Calu3 (cell line): ENCODE results near the gene ZNF44. TPM values are rescaled to one million over a fixed set of nuclear protein-coding genes. Genes with fewer than 3 reads are reported as not detected.

Experiments
- Bru-seq: library from RNA; stranded (reverse); fragments of 400-500 nt; gene quantifications from one replicate; lab custom pipeline; 2021; lab: Mats Ljungman, UMichigan
- BruChase-seq, 2 experiments: library from RNA; stranded (reverse); fragments of 400-500 nt; gene quantifications; one replicate each; lab custom pipeline; 2021; lab: Mats Ljungman, UMichigan
- BruUV-seq: library from RNA; stranded (reverse); fragments of 400-500 nt; replicated peaks from 2 replicates; lab custom pipeline; 2021; lab: Mats Ljungman, UMichigan
- CTCF ChIA-PET: fragments of 300-600 bp; sonication (Branson Sonifier 250); formaldehyde crosslinking; loops from one replicate; lab custom pipeline; 2022; ENCODE audit warnings: antibody characterized with exemption; lab: Charles Lee
- DNase-seq: peaks from one replicate; pipeline ENCODE4 v3.0.0; 2022
- H3K27ac Mint-ChIP-seq: one replicate; pipeline ENCODE4 v1.8.0; 2022; ENCODE audit warnings: mixed read lengths; ENCODE audit not compliant: unreplicated experiment
- H3K27me3 Mint-ChIP-seq: one replicate; pipeline ENCODE4 v1.8.0; 2022; ENCODE audit warnings: mixed read lengths; ENCODE audit not compliant: unreplicated experiment
- H3K36me3 Mint-ChIP-seq: one replicate; pipeline ENCODE4 v1.8.0; 2022; ENCODE audit warnings: mild to moderate bottlenecking, moderate library complexity, mixed read lengths; ENCODE audit not compliant: insufficient read depth, unreplicated experiment
- H3K4me1 Mint-ChIP-seq: one replicate; pipeline ENCODE4 v1.8.0; 2022; ENCODE audit warnings: mild to moderate bottlenecking, low read depth, mixed read lengths; ENCODE audit not compliant: unreplicated experiment
- H3K4me3 Mint-ChIP-seq: one replicate; pipeline ENCODE4 v1.8.0; 2022; ENCODE audit warnings: mild to moderate bottlenecking, low read depth, moderate library complexity, mixed read lengths; ENCODE audit not compliant: unreplicated experiment
- H3K9me3 Mint-ChIP-seq: one replicate; pipeline ENCODE4 v1.8.0; 2022; ENCODE audit warnings: low read depth, mixed read lengths; ENCODE audit not compliant: unreplicated experiment
- intact Hi-C: fragments of 100-400 bp; cut with micrococcal nuclease; formaldehyde crosslinking; loops from one replicate; pipeline ENCODE4 v1.10.0; 2022; ENCODE audit not compliant: unreplicated experiment
- long read RNA-seq: library from polyadenylated mRNA; stranded (forward); transcript quantifications from one replicate; pipeline ENCODE4 v2.0.0, GENCODE V29; 2022
- total RNA-seq: library from RNA; stranded (reverse); gene quantifications from 2 replicates; pipeline ENCODE4 v1.2.3, GENCODE V29; 2022
- TF ChIP-seq, protein P1 (sequence below): fragments of 200-600 bp; IDR thresholded peaks from one replicate; pipeline ENCODE4 v1.8.0; 2022; ENCODE audit warnings: antibody characterized with exemption; ENCODE audit not compliant: unreplicated experiment

ZNF44 gene
- 5.7 and 6.8 TPM in 2 replicates for total RNA-seq
- Bru-seq, nascent RNA, result percentile 70 among the genes with signal in this experiment
- BruChase-seq, experiment 1, labeled RNA remaining after a 6-hour chase, result percentile 75 among the genes with signal in this experiment
- BruChase-seq, experiment 2, labeled RNA remaining after a 2-hour chase, result percentile 82 among the genes with signal in this experiment
- long read RNA-seq, partial matches to known transcripts, result 0 of 3 reads
- long read RNA-seq, other reads (novel, unspliced or antisense), result 1 of 3 reads

DNA sequence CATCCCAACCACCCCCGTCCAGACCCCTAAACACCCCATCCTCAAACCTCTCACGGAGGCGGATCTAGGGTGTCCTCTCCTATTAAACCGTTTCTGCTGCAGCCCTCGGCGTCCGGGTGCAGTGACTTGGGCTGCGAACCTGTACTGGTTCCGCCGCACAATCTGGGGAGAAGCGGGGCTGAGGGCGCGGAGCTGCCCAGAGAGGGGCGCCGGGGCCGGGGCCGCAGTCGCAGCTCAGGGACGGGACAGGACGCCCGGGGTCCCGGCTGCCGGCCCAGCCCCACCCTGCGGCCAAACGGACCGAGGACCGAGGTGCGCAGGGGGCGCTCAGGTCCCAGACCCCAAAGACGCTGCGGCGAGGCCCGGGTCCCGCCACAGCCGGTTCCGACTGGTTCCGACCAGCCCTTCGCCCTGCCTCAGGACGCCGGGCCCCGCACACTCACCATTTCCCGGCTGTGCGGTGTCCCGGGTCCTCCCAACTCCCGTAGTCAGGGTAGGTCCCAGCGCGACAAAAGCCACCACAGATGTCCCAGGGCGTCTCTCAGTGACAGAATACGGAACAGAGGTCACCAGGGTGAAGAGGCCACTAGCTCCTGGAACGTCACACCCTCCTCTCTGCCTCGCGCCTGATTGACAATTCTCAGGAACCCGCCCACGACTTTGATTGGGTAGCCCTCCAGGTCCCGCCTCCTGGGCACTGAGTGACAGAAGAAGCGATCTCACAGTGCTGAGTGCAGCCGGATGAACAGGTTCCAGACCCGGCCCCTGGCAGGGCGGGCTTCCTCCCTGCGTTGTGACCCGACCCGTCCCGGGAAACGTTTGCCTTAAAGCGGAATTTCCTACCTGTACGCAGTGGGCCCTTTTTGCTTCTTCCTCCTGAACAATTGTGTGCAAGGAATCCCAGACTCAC lies at the start of gene ZNF44:
TSS of gene ZNF44 (minus strand) at position 635 of the 910 bp plus-strand sequence. CDS start at position 446, 189 bp downstream.
- H3K4me1 Mint-ChIP-seq, result no peaks in the 10 kb centered on the region
- peak within 1 kb of the TSS; percentile 69 for H3K4me3 Mint-ChIP-seq
- H3K36me3 Mint-ChIP-seq, result peaks cover 26% of the 10 kb centered on the region
- H3K9me3 Mint-ChIP-seq, result peaks cover 4% of the 10 kb centered on the region
- TF ChIP-seq, protein P1, sequence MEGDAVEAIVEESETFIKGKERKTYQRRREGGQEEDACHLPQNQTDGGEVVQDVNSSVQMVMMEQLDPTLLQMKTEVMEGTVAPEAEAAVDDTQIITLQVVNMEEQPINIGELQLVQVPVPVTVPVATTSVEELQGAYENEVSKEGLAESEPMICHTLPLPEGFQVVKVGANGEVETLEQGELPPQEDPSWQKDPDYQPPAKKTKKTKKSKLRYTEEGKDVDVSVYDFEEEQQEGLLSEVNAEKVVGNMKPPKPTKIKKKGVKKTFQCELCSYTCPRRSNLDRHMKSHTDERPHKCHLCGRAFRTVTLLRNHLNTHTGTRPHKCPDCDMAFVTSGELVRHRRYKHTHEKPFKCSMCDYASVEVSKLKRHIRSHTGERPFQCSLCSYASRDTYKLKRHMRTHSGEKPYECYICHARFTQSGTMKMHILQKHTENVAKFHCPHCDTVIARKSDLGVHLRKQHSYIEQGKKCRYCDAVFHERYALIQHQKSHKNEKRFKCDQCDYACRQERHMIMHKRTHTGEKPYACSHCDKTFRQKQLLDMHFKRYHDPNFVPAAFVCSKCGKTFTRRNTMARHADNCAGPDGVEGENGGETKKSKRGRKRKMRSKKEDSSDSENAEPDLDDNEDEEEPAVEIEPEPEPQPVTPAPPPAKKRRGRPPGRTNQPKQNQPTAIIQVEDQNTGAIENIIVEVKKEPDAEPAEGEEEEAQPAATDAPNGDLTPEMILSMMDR, result no peak
- no peaks in the 10 kb centered on the region for H3K27me3 Mint-ChIP-seq
- intact Hi-C loops, result no loop called here
- BruUV-seq, result no TSS peak
- CTCF ChIA-PET, result no interaction called here
- peak within 1 kb of the TSS; percentile 90 for H3K27ac Mint-ChIP-seq
- DNase-seq, result peak; percentile 93

DNA sequence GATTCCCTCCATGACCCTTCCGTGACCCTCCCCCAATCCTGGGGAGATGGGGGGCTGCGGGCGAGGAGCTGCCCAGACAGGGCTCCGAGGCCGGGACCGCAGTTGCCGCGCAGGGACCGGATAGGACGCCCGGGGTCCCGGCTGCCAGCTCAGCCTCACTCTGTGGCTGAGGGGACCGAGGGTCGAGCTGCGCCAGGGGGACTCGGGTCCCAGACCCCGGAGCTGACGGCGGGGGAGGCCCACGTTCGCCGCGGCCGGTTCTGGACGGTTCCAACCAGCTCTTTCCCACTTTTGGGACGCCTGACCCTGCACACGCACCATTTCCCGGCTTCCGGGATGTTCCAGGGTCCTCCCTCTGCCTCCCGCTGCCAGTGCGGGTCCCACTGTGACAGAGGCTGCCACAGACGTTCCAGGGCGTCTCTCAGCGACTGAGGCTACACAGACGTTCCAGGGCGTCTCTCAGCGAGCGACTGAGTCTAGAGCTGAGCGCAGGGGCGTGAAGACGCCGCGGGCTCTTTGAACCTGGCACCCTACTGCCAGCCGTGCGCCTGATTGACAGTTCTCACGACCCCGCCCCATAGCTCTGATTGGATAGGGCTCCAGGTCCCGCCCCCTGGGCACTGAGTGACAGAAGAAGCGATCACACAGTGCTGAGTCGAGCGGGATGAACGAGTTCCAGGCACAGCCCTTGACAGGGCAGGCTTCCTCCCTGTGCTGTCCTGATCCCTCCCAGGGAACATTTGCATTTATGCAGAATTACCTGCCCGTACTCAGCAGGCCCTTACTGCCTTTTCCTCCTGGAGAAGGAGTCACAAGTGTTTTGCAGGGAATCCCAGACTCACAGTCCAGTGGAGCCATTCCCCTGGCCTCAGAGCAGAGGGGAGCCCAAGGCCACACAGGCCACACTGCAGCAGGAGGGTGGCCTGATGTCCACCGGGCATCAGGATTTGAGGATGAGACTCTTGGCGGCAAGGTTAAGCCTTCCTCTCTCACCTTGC lies 38.8 kb upstream of the ZNF44 start, which contains the start of gene ZNF563:
TSS of gene ZNF563 (minus strand) at position 472 of the 998 bp plus-strand sequence. CDS start at position 321, 151 bp downstream.
- TF ChIP-seq, protein P1, result no peak
- peak; percentile 93 for DNase-seq
- BruUV-seq, result no TSS peak
- intact Hi-C loops, result no loop called here
- Mint-ChIP-seq H3K27me3 (no peaks in the 10 kb centered on the region), H3K4me3 (peak within 1 kb of the TSS; percentile 81), H3K4me1 (no peaks in the 10 kb centered on the region), H3K9me3 (peaks cover 4% of the 10 kb centered on the region), H3K36me3 (peaks cover 14% of the 10 kb centered on the region), H3K27ac (peak within 1 kb of the TSS; percentile 50)
- CTCF ChIA-PET, result interaction anchor here (0.6 to 1.1 kb wide), 5 partner anchors 9 to 1212 kb away, joined by 3 to 7 read pairs (median 3); partner anchors contain the start of genes ZNF442 and ZNF799

DNA sequence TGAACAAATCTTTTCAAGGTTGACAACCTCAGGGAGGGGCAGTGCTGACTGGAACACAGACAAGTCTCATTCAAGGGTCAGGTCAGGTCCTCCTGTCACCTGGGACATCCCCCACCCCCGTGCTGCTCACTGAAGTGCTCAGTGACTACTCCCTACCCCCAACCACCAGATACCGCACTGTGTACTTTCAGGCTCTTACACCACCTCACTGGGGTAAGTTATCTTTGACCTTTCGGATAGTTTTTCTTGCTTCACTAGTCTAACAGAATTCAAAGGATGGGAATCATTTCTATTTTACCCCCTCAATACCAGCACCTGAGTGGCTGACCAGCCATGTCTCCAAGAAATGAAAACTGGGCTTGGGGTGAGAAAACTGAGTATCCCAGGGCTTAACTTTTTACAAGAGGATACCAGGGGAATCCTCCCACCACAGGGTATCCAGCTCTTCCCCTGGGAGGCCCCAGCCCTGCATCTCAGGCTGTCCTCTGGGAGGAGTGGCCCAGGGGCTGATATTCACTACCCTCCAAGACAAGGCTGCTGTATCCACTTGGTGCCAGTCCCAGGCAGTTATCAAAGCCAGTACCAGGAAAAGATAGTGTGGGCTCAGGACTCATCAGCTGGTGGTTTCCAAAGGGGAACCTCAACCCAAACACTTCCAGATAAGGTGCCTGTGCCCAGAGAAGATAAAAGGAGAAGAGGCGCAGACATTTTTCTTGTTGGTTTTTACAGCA lies 36.7 kb upstream of the ZNF44 start:
- Mint-ChIP-seq H3K4me1 (no peaks in the 10 kb centered on the region), H3K4me3 (no peak overlapping the region), H3K27ac (no peak overlapping the region), H3K36me3 (peaks cover 14% of the 10 kb centered on the region), H3K9me3 (peaks cover 5% of the 10 kb centered on the region), H3K27me3 (no peaks in the 10 kb centered on the region)
- TF ChIP-seq, protein P1, result no peak
- no peak for DNase-seq
- BruUV-seq, result no TSS peak
- CTCF ChIA-PET, result no interaction called here
- intact Hi-C loops, result no loop called here
